ENCODE data around the gene DCD.

Gene DCD, protein sequence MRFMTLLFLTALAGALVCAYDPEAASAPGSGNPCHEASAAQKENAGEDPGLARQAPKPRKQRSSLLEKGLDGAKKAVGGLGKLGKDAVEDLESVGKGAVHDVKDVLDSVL

DNA sequence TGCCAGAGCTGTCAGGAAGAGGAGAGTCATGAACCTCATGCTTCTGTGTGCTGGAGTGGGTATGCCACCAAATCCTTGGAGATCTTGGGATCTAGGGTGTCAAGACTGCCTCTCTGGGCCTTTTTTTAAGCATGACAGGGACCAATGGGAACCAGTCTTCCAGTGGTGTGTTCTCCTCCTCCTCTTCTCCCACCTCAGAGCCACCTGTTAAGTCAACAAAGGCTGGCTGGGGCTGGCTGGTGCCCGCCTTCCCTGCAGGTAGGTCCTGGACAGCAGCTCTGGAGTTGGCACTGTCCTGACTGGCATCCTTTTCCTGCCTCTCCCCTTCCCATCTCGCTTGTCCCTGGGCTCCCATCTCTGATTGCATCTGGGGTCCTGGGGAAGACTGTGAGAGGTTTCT is at the start of gene DCD:
TSS of gene DCD (minus strand) at position 101 of the 400 bp plus-strand sequence. CDS start at position 39, 62 bp downstream.
- TF ChIP-seq, protein P1, sequence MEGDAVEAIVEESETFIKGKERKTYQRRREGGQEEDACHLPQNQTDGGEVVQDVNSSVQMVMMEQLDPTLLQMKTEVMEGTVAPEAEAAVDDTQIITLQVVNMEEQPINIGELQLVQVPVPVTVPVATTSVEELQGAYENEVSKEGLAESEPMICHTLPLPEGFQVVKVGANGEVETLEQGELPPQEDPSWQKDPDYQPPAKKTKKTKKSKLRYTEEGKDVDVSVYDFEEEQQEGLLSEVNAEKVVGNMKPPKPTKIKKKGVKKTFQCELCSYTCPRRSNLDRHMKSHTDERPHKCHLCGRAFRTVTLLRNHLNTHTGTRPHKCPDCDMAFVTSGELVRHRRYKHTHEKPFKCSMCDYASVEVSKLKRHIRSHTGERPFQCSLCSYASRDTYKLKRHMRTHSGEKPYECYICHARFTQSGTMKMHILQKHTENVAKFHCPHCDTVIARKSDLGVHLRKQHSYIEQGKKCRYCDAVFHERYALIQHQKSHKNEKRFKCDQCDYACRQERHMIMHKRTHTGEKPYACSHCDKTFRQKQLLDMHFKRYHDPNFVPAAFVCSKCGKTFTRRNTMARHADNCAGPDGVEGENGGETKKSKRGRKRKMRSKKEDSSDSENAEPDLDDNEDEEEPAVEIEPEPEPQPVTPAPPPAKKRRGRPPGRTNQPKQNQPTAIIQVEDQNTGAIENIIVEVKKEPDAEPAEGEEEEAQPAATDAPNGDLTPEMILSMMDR (conservative IDR thresholded peaks at IDR 0.05) = no peak
- no peak within 1 kb of the TSS for H3K27ac ChIP-seq

DNA sequence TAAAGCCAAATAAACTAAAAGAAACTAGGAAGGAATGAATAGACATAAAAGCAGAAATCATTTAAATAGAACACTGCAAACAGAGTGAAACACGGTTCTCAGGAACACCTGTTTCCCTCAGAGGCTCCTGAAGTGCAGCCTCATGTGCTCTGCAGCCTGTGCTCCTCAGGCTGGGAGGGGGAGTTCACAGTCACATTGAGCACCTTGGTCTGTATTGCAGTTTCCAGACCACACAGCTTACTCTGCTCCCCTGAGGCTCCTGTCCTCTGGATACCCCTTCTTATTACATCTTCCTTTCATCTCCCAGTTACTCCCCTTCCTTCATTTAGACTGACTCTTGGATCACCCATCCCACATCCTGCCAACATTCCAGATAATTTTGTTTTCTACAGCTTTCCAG is 49.7 kb upstream of the DCD start:
- TF ChIP-seq, protein P1 (conservative IDR thresholded peaks at IDR 0.05) = no peak
- H3K27ac ChIP-seq = no peak overlapping the region

DNA sequence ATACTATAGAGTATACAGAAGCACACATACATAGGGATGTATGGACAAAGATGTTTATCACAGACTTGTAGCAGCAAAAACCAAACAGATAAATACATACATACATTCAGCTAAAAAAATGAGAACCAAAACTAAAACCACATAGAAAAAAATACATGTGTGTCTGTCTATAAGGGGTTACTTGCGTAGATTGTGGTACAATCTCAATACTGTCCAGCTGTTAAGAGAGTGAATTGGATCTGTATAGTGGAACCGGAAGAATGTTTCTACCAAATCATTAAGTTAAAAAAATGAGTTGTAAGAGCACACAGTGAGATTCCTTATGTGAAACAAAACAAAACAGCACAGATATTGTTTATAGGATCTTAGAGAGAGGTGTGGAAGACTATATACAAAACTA is 44.2 kb upstream of the DCD start:
- TF ChIP-seq, protein P1 (conservative IDR thresholded peaks at IDR 0.05) = no peak
- no peak overlapping the region for H3K27ac ChIP-seq

DNA sequence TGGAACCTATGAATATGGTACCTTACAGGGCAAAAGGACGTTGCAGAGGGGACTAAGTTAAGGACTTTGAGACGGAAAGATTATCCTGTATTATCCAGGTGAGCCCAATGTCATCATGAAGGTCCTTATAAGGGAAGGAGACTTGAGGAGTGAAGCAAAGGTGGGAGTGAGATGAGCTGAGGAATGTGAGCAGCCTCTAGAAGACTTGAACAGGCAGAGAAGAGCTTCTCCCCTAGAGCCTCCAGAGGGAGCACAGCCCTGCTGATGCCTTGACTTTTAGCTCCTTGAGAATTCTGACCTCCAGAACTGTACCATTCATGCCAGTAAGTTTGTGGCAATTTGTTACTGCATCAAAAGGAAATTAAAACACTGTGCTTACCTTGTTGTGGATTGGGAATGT is 41.8 kb upstream of the DCD start:
- no peak overlapping the region for H3K27ac ChIP-seq
- TF ChIP-seq, protein P1 (conservative IDR thresholded peaks at IDR 0.05) = peak; percentile 67

DNA sequence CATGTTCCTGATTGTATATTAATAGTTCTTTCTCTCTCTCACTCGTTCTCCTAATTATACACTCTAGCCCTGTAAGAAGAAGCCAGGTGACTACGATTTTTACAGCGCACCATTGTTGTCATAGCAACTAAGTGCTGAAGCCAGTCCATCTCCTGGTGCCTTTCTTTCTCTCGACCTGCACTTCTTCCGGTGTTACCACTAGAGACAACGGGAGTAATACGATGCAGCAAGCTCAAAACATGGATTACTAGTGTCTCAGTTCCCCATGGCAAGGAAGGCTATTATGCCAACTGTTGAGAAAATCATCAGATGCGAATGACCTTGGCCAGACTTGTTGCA is 40.8 kb upstream of the DCD start:
- no peak overlapping the region for H3K27ac ChIP-seq
- TF ChIP-seq, protein P1 (conservative IDR thresholded peaks at IDR 0.05) = no peak

DNA sequence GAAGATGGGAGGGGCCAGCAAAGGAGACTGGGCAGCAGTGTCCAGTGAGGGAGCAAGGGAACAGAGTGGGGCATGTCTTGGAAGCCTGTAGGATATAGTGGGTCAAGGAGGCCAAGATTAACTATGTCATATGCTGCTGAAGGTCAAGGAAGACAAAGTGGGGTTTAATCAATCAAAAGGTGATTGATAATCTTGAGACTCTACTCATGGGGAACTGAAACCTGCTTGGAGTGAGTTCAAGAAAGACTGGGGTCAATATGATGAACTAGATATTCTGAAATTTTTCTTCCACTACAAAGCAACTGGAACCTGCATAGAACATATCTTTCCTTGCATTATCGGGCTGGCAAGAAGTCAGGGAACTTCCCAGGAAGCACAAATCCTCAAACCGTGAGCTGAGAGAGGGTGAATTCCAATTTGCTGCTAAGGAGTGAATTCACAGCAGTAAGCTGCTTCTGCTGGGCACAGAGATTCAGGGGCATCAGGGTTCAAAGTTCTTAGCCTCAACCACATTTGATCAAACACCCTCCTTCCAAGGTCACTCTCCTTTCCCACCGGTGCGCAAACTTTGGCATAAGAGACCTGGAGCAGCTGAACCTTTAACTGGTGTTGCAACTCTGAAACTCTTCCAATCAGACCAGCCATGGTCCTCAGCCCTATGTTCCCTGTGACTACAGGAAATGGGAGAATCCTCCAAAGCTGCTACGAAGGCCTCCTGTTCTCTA is 40.3 kb upstream of the DCD start:
- no peak overlapping the region for H3K27ac ChIP-seq
- TF ChIP-seq, protein P1 (conservative IDR thresholded peaks at IDR 0.05) = no peak

DNA sequence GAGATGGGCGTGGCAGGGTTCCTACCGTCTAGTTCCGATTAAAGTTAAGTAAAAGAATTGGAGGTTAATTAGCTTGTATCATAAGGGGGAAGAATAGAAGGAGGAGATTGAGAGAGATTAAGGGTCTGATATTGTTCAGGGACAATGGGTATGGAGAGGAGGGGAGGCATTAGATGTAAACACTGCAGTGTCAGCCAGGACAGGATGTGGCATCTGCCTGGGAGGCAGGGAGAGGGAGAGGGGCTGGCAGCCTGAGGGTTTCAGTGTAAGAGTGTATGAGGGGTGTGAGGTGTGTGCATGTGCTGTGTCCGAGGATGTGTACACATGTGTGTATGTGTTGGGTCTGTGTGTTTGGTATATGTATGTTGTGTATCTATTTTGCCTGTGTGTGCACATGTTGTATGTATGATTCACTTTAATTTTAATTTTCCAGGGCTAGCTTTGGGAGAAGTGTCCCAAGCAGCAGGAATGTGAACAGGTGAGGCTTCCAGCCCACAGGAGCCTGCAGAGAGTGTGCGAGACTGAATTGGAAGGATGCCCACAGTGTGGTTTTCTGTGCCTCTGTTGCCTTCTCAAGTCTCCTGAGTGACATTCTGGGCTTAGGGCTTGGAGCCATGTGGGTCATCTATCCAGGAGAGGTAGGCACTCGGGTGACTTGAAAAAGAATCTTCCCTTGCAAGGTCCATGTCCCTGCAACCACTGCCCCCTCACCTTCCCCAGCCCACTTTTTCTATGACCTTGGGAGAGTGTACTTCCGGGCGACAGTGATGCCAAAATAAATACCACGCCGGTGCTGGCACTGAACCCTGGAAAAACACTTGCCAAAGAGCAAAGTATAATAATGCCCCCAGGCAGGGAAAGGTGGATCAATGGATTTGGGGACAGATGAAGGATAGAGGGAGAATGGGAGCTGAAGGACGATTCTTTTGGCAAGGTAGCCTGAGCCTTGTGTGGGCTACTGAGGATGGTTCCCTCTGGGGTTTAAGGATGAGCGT is 36.8 kb upstream of the DCD start:
- H3K27ac ChIP-seq = peak overlapping the region; percentile 66
- TF ChIP-seq, protein P1 (conservative IDR thresholded peaks at IDR 0.05) = no peak
